Keratinocyte (primary cell): Measurements from ENCODE around the gene MMP2. TPM values are rescaled to one million over a fixed set of nuclear protein-coding genes. Genes with fewer than 3 reads are reported as not detected.

ENCODE experiments used
- DNase-seq: peaks from one replicate; pipeline ENCODE4 v3.0.0-alpha.2; 2011; ENCODE audit warnings: low read depth, missing footprints, low spot score
- FAIRE-seq: peaks from 2 replicates; lab custom pipeline; 2011; peaks lifted over from hg19 to GRCh38; lab: Jason Lieb, UNC
- H2AFZ ChIP-seq: 2 replicates; pipeline ENCODE4 v1.6.0; 2012; ENCODE audit warnings: low read length, control low read depth, inconsistent platforms; ENCODE audit not compliant: control insufficient read depth
- H3K27ac ChIP-seq: 2 replicates; pipeline ENCODE4 v1.5.1; 2011; ENCODE audit warnings: low read length; ENCODE audit not compliant: control insufficient read depth, insufficient read depth
- H3K27me3 ChIP-seq: 3 replicates; pipeline ENCODE4 v1.6.0; 2011; ENCODE audit warnings: low read length; ENCODE audit not compliant: control insufficient read depth, insufficient read depth; ENCODE audit errors: extremely low read depth
- H3K36me3 ChIP-seq, 2 experiments: 2 replicates in 1 of 2; 3 replicates in 1 of 2; pipeline ENCODE4 v1.5.1; 2011; ENCODE audit warnings: low read length in 2 of 2, mild to moderate bottlenecking in 1 of 2; ENCODE audit not compliant: control insufficient read depth in 2 of 2, insufficient read depth in 2 of 2; ENCODE audit errors: extremely low read depth in 1 of 2
- H3K4me1 ChIP-seq: 3 replicates; pipeline ENCODE4 v1.5.1; 2011; ENCODE audit warnings: low read length; ENCODE audit not compliant: control insufficient read depth, insufficient read depth; ENCODE audit errors: extremely low read depth
- H3K4me2 ChIP-seq: 3 replicates; pipeline ENCODE4 v1.6.0; 2011; ENCODE audit warnings: low read depth, low read length; ENCODE audit not compliant: control insufficient read depth, insufficient read depth; ENCODE audit errors: extremely low read depth
- H3K4me3 ChIP-seq, 3 experiments: fragments of 200-600 bp in 1 of 3; sonication (generic) in 1 of 3; 2 replicates in 2 of 3; 3 replicates in 1 of 3; pipeline ENCODE4 v1.5.1; 2011 to 2016; ENCODE audit warnings: low read length in 3 of 3, mild to moderate bottlenecking in 3 of 3, control low read depth in 2 of 3, inconsistent platforms in 1 of 3, low read depth in 1 of 3, mixed read lengths in 1 of 3, mixed run types in 1 of 3, moderate library complexity in 1 of 3; ENCODE audit not compliant: control insufficient read depth in 2 of 3, insufficient read depth in 2 of 3; ENCODE audit errors: extremely low read depth in 1 of 3
- H3K79me2 ChIP-seq: 2 replicates; pipeline ENCODE4 v1.6.0; 2012; ENCODE audit warnings: low read length; ENCODE audit not compliant: control insufficient read depth, insufficient read depth
- H3K9ac ChIP-seq: 3 replicates; pipeline ENCODE4 v1.6.0; 2011; ENCODE audit warnings: low read length; ENCODE audit not compliant: control insufficient read depth, insufficient read depth; ENCODE audit errors: extremely low read depth
- H3K9me1 ChIP-seq: 3 replicates; pipeline ENCODE4 v1.6.0; 2011; ENCODE audit warnings: low read length; ENCODE audit not compliant: control insufficient read depth, insufficient read depth; ENCODE audit errors: extremely low read depth
- H3K9me3 ChIP-seq: 2 replicates; pipeline ENCODE4 v1.5.1; 2012; ENCODE audit warnings: low read depth, low read length; ENCODE audit not compliant: control insufficient read depth
- H4K20me1 ChIP-seq: 3 replicates; pipeline ENCODE4 v1.6.0; 2011; ENCODE audit warnings: low read length; ENCODE audit not compliant: control insufficient read depth, insufficient read depth; ENCODE audit errors: extremely low read depth
- EZH2 ChIP-seq: IDR thresholded peaks from one replicate; pipeline ENCODE4 v1.6.1; 2012; ENCODE audit warnings: inconsistent platforms, mild to moderate bottlenecking, low read length, moderate library complexity
- dilution Hi-C: fragments of 300-500 bp; cut with MboI; formaldehyde crosslinking; loops from one replicate; pipeline ENCODE4 v1.7.0; 2020; ENCODE audit warnings: low sequenced_read_pairs; ENCODE audit not compliant: extremely low pct_ligation_motif_present
- polyA plus RNA-seq, 5 experiments: library from polyadenylated mRNA; depleted of rRNA in 3 of 5; stranded (reverse) in 3 of 5; stranded (forward) in 1 of 5; unstranded in 1 of 5; fragments of >200 nt; gene quantifications; 1 replicate in 1 of 5; 2 replicates in 3 of 5; 3 replicates in 1 of 5; pipeline versions ENCODE4 v1.2.1 to v1.2.3, GENCODE V29; 2011 to 2012; ENCODE audit warnings: missing spikeins in 2 of 5, low read depth in 1 of 5, low replicate concordance in 1 of 5
- TF ChIP-seq, protein P1 (sequence below), 3 experiments: IDR thresholded peaks in 1 of 3; conservative IDR thresholded peaks in 1 of 3; optimal IDR thresholded peaks in 1 of 3; 2 replicates in 2 of 3; 3 replicates in 1 of 3; pipeline versions ENCODE3 to v1.5.1; 2011; ENCODE audit warnings: low read length in 3 of 3, mild to moderate bottlenecking in 3 of 3, moderate library complexity in 2 of 3, control low read depth in 1 of 3, inconsistent platforms in 1 of 3; ENCODE audit not compliant: insufficient read depth in 2 of 3; ENCODE audit errors: extremely low read depth in 1 of 3

The MMP2 gene
- polyA plus RNA-seq, 1 donor (not counting 4 experiments of a cell fraction or from before 2014, with no cell fraction given): 59.2 TPM

DNA sequence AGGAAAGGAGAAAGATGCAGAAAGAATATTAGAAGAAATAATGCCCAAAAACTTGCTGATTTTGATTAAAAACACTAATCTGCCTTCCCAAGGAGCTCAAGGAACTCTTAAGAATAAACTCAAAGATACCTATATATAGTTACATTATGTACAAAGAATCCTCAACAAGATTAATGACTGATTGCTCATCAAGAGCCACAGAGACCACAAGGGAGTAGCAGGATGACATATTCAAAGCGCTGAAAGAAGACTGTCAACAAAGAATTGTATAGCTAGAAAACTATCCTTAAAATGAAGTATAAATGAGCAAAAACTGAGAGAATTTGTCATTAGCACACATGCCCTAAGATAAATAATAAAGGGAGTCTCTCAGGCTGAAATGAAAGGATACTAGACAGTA, 36.1 kb downstream of the MMP2 start:
- H3K79me2 ChIP-seq: peaks cover 48% of the 10 kb centered on the region
- H3K36me3 ChIP-seq: peaks cover 0 to 6% of the 10 kb centered on the region in 2 experiments
- no peak overlapping the region for H2AFZ ChIP-seq
- no peak overlapping the region for H3K9ac ChIP-seq
- no peaks in the 10 kb centered on the region for H3K9me1 ChIP-seq
- peaks cover 5% of the 10 kb centered on the region for H3K9me3 ChIP-seq
- dilution Hi-C loops: no loop called here
- no peaks in the 10 kb centered on the region for H4K20me1 ChIP-seq
- peak; percentile 41 for FAIRE-seq
- no peak overlapping the region for H3K27ac ChIP-seq
- no peak for DNase-seq
- H3K4me3 ChIP-seq: peak overlapping the region in 1 of 3 experiments; percentile 4
- H3K27me3 ChIP-seq: no peaks in the 10 kb centered on the region
- peaks cover 17% of the 10 kb centered on the region for H3K4me1 ChIP-seq
- no peak for TF ChIP-seq EZH2
- TF ChIP-seq, protein P1, sequence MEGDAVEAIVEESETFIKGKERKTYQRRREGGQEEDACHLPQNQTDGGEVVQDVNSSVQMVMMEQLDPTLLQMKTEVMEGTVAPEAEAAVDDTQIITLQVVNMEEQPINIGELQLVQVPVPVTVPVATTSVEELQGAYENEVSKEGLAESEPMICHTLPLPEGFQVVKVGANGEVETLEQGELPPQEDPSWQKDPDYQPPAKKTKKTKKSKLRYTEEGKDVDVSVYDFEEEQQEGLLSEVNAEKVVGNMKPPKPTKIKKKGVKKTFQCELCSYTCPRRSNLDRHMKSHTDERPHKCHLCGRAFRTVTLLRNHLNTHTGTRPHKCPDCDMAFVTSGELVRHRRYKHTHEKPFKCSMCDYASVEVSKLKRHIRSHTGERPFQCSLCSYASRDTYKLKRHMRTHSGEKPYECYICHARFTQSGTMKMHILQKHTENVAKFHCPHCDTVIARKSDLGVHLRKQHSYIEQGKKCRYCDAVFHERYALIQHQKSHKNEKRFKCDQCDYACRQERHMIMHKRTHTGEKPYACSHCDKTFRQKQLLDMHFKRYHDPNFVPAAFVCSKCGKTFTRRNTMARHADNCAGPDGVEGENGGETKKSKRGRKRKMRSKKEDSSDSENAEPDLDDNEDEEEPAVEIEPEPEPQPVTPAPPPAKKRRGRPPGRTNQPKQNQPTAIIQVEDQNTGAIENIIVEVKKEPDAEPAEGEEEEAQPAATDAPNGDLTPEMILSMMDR (optimal IDR thresholded peaks at IDR 0.05 in 1 of 3, IDR thresholded peaks at IDR 0.05 in 1 of 3, conservative IDR thresholded peaks at IDR 0.05 in 1 of 3; ENCODE audit: extremely low read depth in 1 of 3, insufficient read depth in 2 of 3, low read length in 3 of 3): no peak
- H3K4me2 ChIP-seq: no peak overlapping the region

DNA sequence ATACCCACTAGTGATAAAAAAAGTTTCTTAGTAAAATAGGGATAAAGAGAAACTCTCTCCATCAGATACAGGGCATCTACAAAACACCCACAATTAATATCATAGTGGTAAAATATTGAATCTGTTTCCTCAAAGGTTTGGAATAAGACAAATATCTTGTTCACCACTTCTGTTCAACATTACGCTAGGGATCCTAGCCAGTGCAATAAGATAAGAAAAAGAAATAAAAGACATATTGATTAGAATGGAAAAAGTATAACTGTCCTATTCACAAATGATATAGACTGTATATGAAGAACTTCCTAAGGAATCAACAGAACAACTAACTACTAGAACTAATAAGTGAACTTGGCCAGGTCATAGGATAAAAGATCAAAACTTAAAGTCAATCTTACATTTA, 42.8 kb downstream of the MMP2 start:
- FAIRE-seq: no peak
- Histone ChIP-seq H3K4me2 (no peak overlapping the region), H3K9me3 (peaks cover 2% of the 10 kb centered on the region), H3K27me3 (no peaks in the 10 kb centered on the region), H4K20me1 (no peaks in the 10 kb centered on the region), H3K79me2 (peaks cover 10% of the 10 kb centered on the region), H3K9ac (no peak overlapping the region), H3K27ac (no peak overlapping the region), H3K9me1 (no peaks in the 10 kb centered on the region), H3K4me3 (no peak overlapping the region), H3K4me1 (peaks cover 16% of the 10 kb centered on the region), H3K36me3 (no peaks in the 10 kb centered on the region), H2AFZ (no peak overlapping the region)
- dilution Hi-C loops: no loop called here
- DNase-seq: no peak
- TF ChIP-seq, protein P1 (optimal IDR thresholded peaks at IDR 0.05 in 1 of 3, IDR thresholded peaks at IDR 0.05 in 1 of 3, conservative IDR thresholded peaks at IDR 0.05 in 1 of 3; ENCODE audit: extremely low read depth in 1 of 3, insufficient read depth in 2 of 3, low read length in 3 of 3): no peak
